HG03196 (cell line): Measurements from ENCODE around the gene EXOC3L4.
"Not testable (repeated sequence)": the region's sequence is repeated elsewhere in the genome, so short reads cannot be mapped to it uniquely, and the experiment has no call there.

ENCODE experiments used
- ATAC-seq: cut with Tn5 transposase; IDR thresholded peaks from one replicate; pipeline ENCODE4 v1.9.1; 2021; ENCODE audit not compliant: unreplicated experiment

The EXOC3L4 gene

DNA sequence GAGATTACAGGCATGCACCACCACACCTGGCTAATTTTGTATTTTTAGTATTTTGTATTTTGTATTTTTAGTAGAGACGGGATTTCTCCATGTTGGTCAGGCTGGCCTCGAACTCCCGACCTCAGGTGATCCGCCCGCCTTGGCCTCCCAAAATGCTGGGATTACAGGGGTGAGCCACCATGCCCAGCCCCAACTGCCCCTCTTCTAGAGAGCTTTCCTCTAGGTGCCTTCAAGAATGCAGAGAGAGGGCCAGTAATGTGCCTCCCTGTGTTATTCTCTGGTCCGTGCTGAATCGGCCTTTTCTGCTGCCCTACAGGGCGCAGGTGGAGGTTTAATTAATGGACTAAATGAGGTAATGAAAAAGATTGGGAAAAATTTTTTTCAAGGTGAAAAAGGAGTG, 25.0 kb downstream of the EXOC3L4 start:
- not testable (repeated sequence) for ATAC-seq

GRCh38 chr14:103121121-103121845, 26.8 kb downstream of the EXOC3L4 start:
- ATAC-seq, result no peak

- ATAC-seq, result no peak
Observed at GRCh38 chr14:103121846-103122584, 27.5 kb downstream of the EXOC3L4 start.

- no peak for ATAC-seq
Observed at GRCh38 chr14:103122585-103122946, 28.0 kb downstream of the EXOC3L4 start.

DNA sequence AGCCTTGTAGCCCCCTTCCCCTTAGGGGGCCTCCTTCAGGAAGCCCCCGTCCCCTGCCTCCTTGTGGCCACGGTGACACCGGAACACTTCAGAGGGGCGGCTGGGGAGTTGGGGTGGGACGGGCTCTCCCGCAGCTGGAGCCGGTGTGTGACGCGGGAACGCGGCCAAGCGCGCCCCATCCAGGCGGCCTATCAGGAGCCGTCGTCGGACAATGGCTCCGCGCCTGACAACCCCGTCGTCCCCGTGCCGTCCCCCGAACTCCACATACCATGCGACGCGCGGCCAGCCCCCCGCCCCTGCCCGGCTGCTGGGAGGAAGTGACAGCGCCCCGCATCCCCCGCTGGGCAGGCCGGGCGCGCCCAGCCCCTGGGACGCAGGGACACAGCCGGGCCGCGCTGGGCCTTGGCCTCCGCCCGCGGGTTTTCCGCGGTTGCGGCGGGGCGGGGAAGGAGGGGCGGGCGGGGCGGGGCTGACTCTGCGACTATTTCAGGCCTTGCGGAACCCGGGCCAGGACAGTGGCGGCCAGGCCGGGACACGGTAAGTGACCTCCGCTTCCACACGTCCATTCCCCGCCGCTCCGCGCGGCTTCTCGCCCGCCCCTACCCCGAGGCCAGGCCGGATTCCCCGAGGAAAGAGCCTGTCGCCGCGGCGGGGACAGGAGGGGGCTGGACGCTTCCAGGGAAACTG, 28.6 kb downstream of the EXOC3L4 start, which contains the start of gene TNFAIP2:
TNFAIP2 (plus strand) TSS at position 515 of the 687 bp plus-strand sequence. CDS start 2,997 bp downstream, outside the sequence.
- no peak for ATAC-seq

DNA sequence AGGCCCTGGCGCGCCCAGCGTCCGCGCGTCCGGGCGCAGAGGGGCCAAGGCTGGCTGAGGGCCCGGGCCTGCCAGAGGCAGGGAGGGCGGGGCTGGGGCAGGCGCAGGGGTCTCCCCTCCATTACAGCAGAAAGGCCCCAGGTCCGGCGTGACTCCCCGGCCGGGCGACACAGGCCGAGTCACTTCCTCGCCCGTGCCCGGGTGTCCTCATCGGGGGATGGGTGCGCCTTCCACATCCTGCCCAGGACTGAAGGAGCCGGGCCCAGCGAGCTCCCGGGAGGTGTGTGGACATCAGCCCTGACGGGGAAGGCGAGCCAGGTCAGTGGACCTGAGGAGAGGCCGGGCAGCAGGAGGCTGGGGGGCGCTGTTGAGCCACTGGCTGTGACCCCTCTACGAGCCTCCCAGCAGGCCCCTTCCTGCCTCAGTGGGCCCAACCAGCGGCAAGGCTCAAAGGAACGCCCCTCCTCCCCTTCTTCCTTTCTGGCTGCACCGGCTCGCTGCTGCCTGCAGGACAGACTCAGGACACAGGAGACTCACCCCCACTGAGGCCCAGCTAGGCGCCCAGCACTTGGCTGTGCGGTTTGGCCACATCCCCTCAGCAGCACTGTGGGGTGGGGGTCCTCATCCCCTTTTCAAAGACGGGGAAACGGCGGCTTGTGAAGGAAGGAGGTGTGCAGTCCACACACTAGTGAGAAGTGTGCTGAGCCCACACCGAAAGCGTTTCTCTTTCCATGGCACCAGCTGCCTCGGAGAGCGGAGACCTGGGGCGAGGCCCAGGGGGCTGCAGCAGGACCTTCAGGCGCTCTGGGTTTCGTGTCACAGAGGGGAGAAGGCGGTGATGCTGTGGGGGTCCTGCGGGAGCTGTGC, 29.3 kb downstream of the EXOC3L4 start:
- ATAC-seq, result no peak

DNA sequence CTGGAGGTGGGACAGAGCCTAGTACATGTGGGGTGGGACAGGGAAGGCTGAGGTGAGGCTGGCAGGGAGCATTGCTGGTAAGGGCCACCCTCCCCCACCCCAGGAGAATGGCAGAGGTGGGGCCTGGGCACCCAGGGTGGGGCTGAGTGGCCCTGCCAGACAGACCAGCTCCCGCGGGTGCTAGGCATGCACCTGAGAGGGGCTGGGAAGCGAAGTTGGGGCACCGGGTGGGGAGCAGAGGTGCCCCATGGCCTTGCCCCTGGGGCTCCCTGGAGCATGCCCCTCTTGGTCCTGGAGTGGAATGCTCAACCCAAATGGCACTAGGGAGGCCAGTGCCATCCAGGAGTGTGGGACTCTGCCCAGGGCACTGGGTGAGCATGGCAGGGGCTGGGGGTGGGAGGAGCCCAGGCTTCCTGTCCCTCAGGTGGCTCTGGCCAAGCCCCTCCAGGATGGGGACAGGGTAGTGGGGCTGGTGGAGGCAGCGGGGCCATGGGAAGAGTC, 30.0 kb downstream of the EXOC3L4 start:
- no peak for ATAC-seq

DNA sequence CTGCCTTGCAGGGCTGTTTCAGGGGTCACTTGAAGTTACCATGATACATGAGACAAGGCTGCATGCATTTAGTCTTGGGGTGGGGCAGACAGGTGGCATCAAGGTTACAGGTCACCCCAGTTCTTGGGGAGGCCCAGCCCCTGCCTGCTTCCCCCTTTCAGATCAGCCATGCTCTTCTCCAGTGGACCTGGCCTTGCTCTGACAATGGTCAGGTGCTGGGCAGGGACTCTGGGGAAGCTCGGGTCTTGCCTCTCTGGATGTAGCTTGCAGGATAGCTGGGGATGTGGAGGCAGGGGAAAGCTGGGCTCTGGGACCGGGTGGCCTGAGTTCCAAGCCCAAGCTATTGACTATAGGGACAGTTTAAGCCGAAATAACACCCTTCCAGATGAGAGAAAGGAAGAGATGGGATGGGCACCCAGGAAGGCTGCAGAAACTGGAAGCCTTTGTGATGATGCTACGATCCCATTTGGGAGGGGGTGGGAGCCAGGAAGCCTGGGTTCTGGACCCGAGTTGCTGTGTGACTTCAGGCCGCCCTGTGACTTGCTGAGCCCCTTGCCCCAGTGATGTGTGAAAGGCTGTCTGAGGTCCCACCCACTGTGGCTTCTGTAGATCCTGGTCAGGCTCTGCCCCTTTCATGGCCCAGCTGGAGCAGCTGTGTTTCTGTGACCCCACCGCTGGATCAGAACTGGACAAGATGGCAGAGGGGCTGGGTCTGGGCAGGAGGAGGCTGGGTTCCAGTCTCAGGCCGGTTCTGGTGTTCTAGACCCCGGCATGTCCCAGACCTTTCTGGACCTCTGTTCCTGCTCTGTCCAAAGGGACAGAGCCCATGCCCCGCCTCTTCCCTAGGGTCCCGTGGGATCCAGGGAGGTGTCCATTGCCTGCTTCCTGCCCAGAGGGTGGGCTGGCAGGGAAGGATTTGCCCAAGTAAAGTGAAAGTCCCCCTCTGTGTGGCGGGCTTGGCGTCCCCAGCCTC, 30.9 kb downstream of the EXOC3L4 start:
- no peak for ATAC-seq

GRCh38 chr14:103126088-103126872, 31.8 kb downstream of the EXOC3L4 start:
- no peak for ATAC-seq

GRCh38 chr14:103126873-103127304, 32.4 kb downstream of the EXOC3L4 start:
- ATAC-seq, result no peak

DNA sequence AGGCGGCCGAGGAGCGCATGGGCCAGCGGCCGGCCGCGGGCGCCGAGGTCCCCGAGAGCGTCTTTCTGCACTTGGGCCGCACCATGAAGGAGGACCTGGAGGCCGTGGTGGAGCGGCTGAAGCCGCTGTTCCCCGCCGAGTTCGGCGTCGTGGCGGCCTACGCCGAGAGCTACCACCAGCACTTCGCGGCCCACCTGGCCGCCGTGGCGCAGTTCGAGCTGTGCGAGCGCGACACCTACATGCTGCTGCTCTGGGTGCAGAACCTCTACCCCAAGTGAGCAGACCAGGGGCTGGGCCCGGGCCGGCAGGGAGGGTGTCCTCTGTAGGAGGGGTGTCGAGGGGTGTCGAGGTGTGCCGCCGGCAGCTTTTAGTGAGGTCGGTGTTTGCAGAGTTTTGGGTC, 32.8 kb downstream of the EXOC3L4 start:
- no peak for ATAC-seq

DNA sequence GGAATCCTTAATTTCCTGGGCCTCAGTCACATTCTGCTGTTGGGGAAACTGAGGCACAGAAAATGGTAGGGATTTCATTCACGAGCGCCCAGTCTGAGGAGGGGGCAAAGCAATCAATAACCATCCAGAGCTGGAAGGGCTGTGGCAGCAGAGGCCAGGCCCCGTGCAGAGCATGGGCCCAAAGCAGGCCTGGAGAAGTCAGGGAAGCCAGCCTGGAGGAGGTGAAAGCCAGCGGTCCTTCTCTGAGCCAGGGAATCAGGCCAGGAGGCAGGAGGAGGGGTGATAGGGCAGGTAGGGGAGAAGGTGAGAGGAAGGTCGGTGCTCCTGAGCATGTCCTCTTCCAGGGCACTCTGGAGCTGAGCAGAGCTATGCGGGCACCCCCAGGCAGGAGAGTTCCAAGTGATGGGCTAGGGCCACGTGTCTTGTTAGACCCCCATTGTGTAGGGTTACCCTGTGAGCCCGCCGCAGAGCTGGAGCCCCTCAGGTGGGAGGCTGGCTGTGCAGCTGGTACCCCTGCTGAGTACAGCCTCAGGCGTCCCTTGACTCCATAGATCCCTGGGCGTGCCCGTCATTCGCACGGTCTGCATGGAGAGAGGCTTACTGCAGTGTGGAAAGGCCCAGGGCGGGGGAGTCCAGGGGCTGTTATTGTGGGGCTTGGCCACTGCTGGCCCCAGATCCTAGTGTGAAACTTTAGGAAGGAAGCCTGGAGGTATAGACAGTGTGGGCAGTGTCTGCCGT, 33.5 kb downstream of the EXOC3L4 start:
- ATAC-seq, result no peak

DNA sequence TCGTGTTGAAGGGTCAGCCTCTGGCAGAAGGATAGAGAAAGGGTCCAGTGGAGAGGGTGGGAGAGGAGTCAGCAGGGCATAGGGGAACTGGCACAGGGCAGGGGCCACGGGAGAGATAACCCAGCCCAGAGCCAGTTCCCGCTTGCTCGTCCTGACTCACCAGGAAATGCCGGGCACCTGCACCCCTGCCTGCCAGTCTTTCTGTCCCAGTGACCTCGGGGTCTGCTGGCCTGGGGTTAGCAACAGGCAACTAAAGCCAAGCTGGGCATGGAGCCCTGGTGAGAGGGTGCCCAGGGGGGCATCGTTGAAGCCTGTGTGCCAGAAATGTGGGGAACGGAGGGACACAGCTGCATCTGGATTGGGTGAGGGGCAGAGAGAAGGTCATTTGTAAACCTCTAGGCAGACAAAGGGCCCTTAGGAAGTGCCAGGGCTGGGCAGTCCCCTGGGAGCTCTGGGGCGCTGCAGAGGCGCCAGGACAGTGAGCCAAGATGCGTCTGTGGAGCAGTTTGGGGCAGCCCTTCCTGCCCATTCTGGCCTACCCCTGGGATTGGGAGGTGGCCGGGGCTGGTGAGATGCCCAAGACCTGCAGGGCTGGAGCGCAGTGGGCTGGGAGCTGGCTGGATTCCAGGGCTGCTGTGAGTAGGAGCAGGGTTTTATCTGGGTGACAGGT, 34.2 kb downstream of the EXOC3L4 start:
- no peak for ATAC-seq

DNA sequence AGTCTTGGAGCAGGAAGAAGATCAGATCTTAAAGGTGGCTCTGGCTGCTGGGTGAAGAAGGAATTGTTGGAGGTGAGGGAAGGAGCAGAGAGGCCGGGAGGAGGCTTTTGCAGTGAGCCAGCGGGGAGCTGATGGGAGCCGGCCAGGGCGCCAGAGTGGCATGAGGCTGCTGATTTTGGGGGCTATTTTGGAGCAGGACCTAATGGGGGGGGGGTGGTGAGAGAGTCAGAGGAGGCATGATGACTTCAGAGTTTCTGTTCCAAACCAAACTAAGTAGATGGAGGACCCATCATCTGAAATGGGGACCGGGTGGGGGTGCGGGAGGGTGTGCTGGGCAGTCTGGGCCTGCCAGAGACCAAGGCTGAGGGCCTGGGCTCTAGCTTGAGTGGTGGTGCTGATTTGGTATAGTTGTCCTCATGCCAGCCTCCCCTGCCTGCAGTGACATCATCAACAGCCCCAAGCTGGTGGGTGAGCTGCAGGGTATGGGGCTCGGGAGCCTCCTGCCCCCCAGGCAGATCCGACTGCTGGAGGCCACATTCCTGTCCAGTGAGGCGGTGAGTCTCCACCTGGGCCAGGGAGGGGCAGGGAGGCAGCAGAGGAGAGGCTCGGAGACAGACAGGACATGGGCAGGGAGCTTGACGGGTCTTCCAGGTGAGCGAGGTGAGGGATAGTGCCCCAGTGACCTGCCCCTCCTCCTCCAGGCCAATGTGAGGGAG, 34.9 kb downstream of the EXOC3L4 start:
- ATAC-seq, result no peak

DNA sequence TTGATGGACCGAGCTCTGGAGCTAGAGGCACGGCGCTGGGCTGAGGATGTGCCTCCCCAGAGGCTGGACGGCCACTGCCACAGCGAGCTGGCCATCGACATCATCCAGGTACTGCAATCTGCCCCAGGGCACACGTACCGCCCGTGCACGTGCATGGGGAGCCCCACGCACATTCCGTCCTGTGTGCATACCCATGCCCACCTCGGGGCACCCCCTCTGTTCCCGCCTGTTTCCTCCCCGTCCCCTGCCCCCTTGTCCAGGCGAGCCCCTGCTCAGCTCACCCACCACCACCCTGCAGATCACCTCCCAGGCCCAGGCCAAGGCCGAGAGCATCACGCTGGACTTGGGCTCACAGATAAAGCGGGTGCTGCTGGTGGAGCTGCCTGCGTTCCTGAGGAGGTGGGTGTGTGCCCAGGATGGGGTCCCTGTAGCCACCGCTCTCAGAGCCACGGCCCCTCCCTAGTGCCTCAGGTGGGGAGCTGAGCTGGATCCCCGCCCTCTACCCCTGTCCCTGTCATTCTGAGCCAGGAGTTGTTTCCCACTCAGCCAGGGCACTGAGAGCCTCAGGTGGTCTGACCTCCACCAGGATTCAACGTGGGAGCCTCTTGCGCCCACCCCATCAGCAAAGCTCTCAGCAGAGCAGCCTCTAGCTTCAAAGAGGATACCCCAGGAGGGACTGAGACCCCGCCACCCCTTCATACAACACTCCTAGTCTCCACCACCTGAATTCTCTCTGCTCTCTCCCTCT, 35.7 kb downstream of the EXOC3L4 start:
- ATAC-seq, result no peak

GRCh38 chr14:103130965-103131364, 36.4 kb downstream of the EXOC3L4 start:
- no peak for ATAC-seq
